DND-41 (cell line): ENCODE data around the gene ENTPD8.

Experiments
- CTCF ChIP-seq: IDR thresholded peaks from 2 replicates; pipeline ENCODE4 v1.5.1; 2012; ENCODE audit warnings: borderline replicate concordance, low read length, moderate library complexity, mild to moderate bottlenecking; ENCODE audit not compliant: poor library complexity, severe bottlenecking; ENCODE audit errors: extremely low read depth
- EZH2 ChIP-seq: IDR thresholded peaks from 3 replicates; pipeline ENCODE4 v1.6.1; 2012; ENCODE audit warnings: borderline replicate concordance, low read depth, mild to moderate bottlenecking, moderate library complexity, low read length, inconsistent platforms; ENCODE audit not compliant: severe bottlenecking

- TF ChIP-seq CTCF (no peak), EZH2 (no peak)
Observed at GRCh38 chr9:137475666-137476065, 34.5 kb upstream of the ENTPD8 start.
